Activated naive CD4-positive, alpha-beta T cell treated with anti-CD3 and anti-CD28 coated beads, Interleukin-2, amount 50 U/mL, for 24 hours (primary cell): ENCODE measurements around the gene DHX58.

Experiments
- H3K27ac Mint-ChIP-seq: one replicate; pipeline ENCODE4 v1.8.0; 2021; ENCODE audit warnings: mild to moderate bottlenecking, mixed read lengths
- H3K27me3 Mint-ChIP-seq: one replicate; pipeline ENCODE4 v1.8.0; 2021; ENCODE audit warnings: mixed read lengths
- H3K36me3 Mint-ChIP-seq: one replicate; pipeline ENCODE4 v1.8.0; 2021; ENCODE audit warnings: mixed read lengths
- H3K4me1 Mint-ChIP-seq: one replicate; pipeline ENCODE4 v1.8.0; 2021; ENCODE audit warnings: mixed read lengths
- H3K4me3 Mint-ChIP-seq: one replicate; pipeline ENCODE4 v1.8.0; 2021; ENCODE audit warnings: mild to moderate bottlenecking, mixed read lengths
- H3K9me3 Mint-ChIP-seq: one replicate; pipeline ENCODE4 v1.8.0; 2021; ENCODE audit warnings: mixed read lengths

The DHX58 gene

DNA sequence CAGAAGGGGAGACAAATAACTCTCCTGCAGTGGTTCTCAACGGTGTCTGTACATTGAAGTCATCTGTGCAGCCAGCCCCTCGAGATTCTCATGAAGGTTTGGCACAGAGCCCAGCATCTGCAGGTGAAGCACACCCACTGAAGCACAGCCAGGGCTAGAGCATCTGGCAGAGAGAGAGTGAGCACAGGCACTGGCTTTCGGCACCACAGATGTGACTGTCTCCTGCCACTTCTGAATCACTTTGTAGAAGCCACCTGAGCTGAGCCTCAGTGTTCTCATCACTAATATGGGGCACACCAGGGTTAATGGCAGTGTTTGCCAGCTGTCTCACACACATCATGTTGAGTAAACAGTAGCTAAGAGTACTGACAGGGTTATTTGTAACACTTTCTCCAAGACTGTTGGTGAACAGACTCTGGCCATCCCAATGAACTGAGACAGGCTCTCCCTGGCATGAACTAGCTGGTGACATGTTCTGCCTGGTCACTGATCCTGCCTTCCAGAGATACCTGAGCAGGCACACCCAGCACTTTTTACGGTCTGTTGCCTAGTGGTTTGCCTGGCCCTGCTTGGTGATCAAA lies 21.0 kb upstream of the DHX58 start:
- H3K27ac Mint-ChIP-seq, result peak overlapping the region; percentile 71
- peaks cover 8% of the 10 kb centered on the region for H3K36me3 Mint-ChIP-seq
- H3K4me3 Mint-ChIP-seq, result peak overlapping the region; percentile 12
- no peaks in the 10 kb centered on the region for H3K9me3 Mint-ChIP-seq
- H3K4me1 Mint-ChIP-seq, result peaks cover 66% of the 10 kb centered on the region
- no peaks in the 10 kb centered on the region for H3K27me3 Mint-ChIP-seq

DNA sequence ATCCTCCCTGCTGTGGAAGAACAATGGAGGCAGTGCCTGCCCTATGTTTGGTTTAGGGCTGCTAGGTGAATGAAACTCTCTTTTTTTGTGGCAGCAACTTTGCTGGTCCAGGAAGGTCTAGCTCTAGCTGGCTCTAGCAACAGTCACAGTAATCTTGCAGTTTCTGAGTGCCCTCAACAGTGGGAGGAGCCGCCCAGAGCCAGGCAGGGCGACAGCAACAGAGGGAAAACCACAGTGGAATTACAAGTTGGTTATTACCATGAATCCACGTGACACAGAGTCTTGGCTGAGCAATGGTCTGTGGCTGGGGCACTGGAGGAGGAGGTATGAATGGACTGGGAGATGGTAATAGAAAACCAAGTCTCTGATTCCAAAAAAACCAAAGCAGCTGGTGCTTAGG lies 20.4 kb upstream of the DHX58 start:
- Mint-ChIP-seq H3K4me1 (peaks cover 62% of the 10 kb centered on the region), H3K9me3 (no peaks in the 10 kb centered on the region), H3K27me3 (no peaks in the 10 kb centered on the region), H3K4me3 (peak overlapping the region; percentile 23), H3K36me3 (peaks cover 12% of the 10 kb centered on the region), H3K27ac (peak overlapping the region; percentile 71)

DNA sequence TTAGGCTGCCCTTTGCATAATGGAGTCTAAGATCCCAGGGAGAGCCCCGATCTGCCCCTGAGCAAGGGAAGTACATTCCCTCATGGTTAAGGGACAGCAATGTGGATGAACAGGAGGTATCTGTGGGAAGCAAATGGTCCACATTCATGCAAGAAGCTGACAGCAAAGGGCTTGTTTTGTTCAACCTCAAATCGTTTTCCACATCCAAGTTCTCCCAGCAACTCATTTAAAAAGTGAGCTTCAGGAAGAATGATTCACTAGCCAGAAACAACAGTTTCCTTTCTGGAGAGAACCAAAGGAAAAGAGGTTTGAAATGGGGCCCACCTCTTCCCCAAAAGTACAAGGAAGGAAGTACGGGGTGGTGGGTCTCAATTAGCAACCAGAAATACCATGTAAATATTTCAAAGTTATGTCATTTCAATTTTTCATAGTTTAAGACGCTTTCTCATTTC lies 19.5 kb upstream of the DHX58 start:
- H3K36me3 Mint-ChIP-seq, result peaks cover 15% of the 10 kb centered on the region
- H3K27ac Mint-ChIP-seq, result peak overlapping the region; percentile 46
- H3K27me3 Mint-ChIP-seq, result no peaks in the 10 kb centered on the region
- no peaks in the 10 kb centered on the region for H3K9me3 Mint-ChIP-seq
- H3K4me3 Mint-ChIP-seq, result no peak overlapping the region
- peaks cover 57% of the 10 kb centered on the region for H3K4me1 Mint-ChIP-seq

DNA sequence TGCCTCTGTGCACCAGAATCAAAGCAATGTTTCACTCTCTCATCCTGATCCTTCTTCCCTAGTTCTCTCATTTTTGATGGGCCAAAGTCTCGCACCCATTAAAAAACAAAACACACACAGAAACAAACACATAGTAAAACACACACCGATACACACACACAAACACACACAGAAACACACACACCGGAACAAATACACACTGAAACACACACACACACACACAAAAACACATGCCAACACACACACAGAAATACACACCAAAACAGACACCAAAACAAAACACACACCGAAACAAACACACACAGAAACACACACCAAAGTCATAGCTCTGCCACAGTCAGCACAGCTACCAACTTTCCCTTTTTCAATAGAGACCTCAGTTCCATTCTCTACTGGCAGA lies 18.7 kb upstream of the DHX58 start:
- Mint-ChIP-seq H3K4me1 (peaks cover 52% of the 10 kb centered on the region), H3K36me3 (peaks cover 17% of the 10 kb centered on the region), H3K4me3 (no peak overlapping the region), H3K27ac (peak overlapping the region; percentile 71), H3K27me3 (no peaks in the 10 kb centered on the region), H3K9me3 (no peaks in the 10 kb centered on the region)

DNA sequence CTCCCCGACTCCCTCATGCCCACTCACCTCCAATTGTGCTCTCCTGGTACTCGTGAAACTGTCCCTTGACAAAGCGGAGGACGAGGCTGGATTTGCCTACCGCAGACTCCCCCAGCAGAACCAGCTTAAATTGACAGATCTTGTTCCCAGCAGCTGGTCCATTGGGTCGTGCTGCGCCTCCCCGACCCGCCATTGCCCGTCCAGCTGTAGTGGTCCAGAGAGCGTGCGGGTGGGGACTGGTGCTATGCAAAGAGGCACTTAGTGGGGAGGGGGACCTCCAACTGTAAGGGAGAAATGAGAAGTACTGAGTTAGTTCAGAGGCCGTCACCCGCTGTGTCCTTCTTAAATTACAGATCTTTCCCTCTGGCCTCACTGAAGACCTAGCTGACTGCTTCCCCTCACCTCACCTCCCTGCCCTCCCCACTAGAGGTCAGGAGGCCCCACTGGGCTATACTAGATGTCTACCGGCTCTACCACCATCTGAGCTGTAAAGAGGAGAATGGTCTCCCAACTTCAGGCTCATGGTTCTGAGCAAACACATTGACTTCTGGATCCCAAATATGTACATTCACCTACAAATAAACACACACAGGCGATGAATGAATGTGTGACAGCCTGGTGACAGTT lies 17.9 kb upstream of the DHX58 start:
- Mint-ChIP-seq H3K27me3 (no peaks in the 10 kb centered on the region), H3K4me1 (peaks cover 44% of the 10 kb centered on the region), H3K27ac (peak overlapping the region; percentile 87), H3K9me3 (no peaks in the 10 kb centered on the region), H3K36me3 (peaks cover 15% of the 10 kb centered on the region), H3K4me3 (no peak overlapping the region)

DNA sequence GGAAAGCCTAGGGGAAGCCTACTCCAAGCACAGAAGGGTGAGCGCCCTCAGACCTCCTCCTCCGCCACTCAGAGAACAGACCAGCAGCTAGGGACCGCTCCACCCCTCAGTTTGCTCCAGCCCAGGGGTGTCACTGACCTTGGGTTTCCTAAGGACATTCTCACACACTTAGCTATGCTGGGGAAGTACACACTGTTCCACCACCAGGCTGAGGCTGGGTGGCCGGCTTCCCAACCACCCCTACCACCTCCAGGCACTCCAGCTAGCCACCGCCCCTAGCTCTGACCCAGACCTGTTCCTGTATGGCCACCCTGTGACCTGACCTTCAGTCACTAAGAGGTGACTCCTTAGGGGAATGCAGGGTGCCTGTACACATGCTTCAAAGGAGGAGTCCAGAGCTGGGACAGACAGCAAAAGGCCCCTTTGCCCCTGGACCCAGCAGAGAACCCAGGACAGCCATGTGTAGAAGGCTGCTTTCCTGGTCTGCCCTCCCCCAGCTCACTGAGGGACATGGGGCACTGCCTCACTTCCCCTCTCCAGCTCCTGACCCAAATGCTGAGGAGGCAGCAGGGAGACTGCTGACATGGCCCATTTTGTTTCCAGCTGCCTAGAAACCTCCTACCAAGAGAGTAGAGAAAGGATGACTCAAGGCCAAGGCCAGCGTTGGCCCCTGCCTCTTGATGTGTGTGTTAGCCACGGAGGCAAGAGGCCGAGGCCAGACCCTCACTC lies 16.8 kb upstream of the DHX58 start:
- Mint-ChIP-seq H3K36me3 (peaks cover 15% of the 10 kb centered on the region), H3K4me3 (no peak overlapping the region), H3K27ac (no peak overlapping the region), H3K9me3 (no peaks in the 10 kb centered on the region), H3K4me1 (peaks cover 36% of the 10 kb centered on the region), H3K27me3 (no peaks in the 10 kb centered on the region)

DNA sequence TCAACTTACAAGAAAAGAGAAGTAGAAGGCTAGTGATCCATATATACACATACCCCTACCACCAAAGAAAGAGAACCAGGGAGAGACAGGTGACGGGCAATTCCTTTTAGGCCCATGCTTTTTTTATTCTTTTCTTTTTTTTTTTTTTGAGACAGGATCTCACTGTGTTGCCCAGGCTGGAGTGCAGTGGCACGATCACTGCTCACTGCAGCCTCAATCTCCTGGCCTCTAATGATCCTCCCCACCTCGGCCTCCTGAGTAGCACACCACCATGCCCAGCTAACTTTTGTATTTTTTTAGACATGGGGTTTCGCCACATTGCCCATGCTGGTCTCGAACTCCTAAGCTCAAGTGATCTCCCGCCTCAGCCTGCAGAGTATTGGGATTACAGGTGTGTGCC lies 14.9 kb upstream of the DHX58 start:
- Mint-ChIP-seq H3K9me3 (no peaks in the 10 kb centered on the region), H3K4me3 (no peak overlapping the region), H3K27ac (no peak overlapping the region), H3K27me3 (no peaks in the 10 kb centered on the region), H3K36me3 (peaks cover 15% of the 10 kb centered on the region), H3K4me1 (peaks cover 17% of the 10 kb centered on the region)

DNA sequence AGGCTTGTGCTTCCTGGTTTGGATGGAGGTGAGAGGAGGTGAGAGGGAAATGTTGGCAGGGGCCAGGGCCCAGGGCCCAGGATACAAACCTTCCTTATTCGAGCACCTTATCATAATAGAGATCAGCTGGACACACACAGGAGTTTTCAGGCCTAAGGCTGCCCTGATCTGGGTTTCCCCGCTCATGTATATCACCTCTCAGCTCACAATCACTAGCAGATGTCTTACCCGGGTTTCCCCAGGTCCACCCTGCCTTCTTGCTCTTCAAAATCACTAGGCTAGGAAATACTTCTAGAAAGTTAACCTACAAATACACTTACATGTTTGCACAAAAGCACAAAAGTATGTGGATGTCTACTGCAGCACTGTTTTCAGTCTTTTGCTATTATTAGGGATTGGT lies 14.3 kb upstream of the DHX58 start:
- Mint-ChIP-seq H3K27me3 (no peaks in the 10 kb centered on the region), H3K27ac (peak overlapping the region; percentile 11), H3K4me3 (no peak overlapping the region), H3K36me3 (peaks cover 15% of the 10 kb centered on the region), H3K4me1 (peaks cover 11% of the 10 kb centered on the region), H3K9me3 (no peaks in the 10 kb centered on the region)

DNA sequence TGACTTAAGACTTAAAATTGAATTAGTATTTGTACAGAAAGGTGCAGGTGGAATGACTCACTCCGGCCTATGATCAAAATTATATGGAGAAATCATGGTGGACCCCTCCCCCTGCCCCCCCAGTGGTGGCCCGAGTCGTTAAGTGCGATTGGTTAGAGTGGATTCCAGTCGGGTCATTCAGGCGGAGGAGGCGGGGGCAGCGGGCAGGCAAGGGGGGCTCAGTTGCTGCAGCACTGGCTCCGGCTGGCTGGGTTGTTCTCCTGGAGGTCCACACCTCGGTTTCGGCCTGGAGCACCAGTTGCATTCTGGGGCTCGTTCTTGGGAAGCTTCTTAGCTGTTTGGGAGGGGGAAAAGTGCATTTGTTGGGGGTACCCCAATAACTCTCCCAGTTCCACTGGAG lies 13.1 kb upstream of the DHX58 start:
- Mint-ChIP-seq H3K27ac (no peak overlapping the region), H3K4me3 (no peak overlapping the region), H3K9me3 (no peaks in the 10 kb centered on the region), H3K27me3 (no peaks in the 10 kb centered on the region), H3K36me3 (peaks cover 11% of the 10 kb centered on the region), H3K4me1 (peaks cover 5% of the 10 kb centered on the region)

DNA sequence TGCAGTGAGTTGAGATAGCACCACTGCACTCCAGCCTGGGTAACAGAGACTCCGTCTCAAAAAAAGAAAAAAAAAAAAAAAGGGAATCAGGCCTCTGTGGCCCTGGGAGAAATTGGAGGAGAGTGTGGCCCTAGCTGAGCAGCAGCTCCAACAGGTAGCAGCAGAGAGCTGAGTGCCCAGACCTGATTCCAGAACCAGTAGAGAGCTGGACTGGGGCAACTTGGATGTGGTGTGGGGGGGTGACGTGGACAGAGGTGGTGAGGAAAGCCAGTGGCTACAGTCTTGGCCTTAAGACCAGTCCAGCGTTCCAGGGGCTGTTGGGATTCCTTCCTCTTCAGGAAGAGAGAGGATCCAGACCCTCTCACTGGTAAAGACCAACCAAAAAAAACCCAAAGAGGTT lies 11.7 kb upstream of the DHX58 start:
- H3K27me3 Mint-ChIP-seq, result no peaks in the 10 kb centered on the region
- no peaks in the 10 kb centered on the region for H3K9me3 Mint-ChIP-seq
- peaks cover 15% of the 10 kb centered on the region for H3K4me1 Mint-ChIP-seq
- H3K36me3 Mint-ChIP-seq, result peaks cover 11% of the 10 kb centered on the region
- no peak overlapping the region for H3K4me3 Mint-ChIP-seq
- no peak overlapping the region for H3K27ac Mint-ChIP-seq

DNA sequence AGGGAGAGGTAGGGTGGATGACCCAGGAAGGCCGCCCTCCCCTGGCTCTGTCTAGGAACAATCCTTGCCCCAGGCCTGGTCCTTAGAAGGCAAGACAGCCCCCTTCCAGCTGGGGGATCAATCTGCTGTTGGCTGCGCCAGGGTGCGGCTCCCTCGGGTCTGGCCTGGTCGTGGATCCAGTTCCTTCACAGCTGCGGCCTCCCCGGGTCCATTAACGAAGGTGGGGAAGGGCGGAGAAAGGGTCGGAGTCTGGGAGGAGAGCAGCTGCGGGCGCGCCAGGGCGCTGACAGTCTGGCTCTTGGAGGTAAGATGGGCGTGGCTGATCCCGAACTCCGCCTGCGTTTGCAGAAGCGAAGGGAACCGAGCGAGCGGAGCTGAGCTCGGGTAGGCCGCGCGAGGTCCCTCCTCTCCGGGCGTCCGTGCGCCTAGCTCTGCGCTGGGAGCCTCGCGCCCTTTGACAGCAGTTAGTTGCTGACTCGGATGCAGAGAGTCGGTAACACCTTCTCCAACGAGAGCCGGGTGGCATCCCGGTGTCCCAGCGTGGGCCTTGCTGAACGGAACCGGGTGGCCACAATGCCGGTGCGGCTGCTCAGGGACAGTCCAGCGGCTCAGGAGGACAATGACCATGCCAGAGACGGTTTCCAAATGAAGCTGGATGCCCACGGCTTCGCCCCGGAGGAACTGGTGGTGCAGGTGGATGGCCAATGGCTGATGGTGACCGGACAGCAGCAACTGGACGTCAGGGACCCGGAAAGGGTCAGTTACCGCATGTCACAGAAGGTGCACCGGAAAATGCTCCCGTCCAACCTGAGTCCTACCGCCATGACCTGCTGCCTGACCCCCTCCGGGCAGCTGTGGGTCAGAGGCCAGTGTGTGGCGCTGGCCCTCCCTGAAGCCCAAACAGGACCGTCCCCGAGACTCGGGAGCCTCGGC lies 10.1 kb upstream of the DHX58 start, which contains the start of gene HSPB9:
HSPB9 (plus strand) TSS at position 434 of the 933 bp plus-strand sequence; CDS start at position 481, 47 bp downstream.
- Mint-ChIP-seq H3K27me3 (no peaks in the 10 kb centered on the region), H3K9me3 (no peaks in the 10 kb centered on the region), H3K4me1 (peaks cover 21% of the 10 kb centered on the region), H3K36me3 (peaks cover 10% of the 10 kb centered on the region), H3K27ac (no peak within 1 kb of the TSS), H3K4me3 (peak within 1 kb of the TSS; percentile 66)

DNA sequence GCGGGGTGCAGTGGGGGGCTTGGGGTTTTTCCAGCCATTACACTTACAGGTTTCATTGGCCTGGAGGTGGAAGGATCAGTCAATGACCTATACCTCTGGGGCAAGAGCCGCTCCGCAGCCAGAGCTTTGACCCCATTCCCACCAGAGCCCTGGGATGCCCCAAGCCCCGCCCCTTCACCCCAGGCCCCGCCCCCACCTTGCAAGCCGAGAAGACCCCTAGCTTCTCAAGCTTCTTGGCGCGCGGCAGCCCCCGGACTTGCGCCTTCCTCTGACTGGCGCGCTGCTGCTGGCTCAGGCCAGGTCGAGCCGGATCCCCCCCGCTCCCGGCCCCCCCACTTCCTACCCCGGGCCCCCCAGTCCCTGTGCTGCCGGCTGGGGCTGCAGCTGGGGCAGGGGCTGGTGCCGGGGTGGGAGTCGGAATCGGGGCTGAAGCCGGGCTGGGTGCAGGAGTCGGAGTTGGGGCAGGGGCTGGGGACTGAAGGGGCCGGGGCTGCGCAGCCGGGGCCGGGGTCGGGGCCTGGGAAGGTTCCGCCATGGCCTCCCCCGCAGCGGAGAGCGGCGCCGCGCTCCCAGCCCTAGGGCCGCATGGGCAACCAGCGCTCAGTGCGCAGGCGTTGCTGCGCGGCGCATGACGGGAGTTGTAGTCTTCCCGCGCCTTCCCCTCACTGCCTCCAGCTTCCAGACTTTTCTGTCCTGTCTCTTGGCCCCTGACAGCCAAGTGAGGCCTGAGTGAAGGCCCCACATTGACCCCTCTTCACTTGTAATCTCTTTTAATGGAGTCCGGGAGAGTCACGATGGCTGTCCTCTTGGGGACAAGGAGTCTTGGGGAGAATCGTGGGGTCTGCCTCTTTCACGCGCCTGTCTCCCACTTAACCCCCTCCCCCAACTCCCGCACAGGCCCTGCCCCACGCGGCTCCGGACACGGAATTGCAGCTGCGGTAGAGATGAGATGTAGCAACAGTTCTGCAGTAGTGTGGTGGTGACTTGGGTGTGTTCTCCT lies 8.6 kb upstream of the DHX58 start, which contains the start of gene KAT2A:
KAT2A (minus strand) TSS at position 598 of the 1,000 bp plus-strand sequence; CDS start at position 535, 63 bp downstream.
- peak within 1 kb of the TSS; percentile 78 for H3K4me3 Mint-ChIP-seq
- no peaks in the 10 kb centered on the region for H3K9me3 Mint-ChIP-seq
- peak within 1 kb of the TSS; percentile 41 for H3K27ac Mint-ChIP-seq
- peaks cover 28% of the 10 kb centered on the region for H3K4me1 Mint-ChIP-seq
- H3K36me3 Mint-ChIP-seq, result peaks cover 11% of the 10 kb centered on the region
- H3K27me3 Mint-ChIP-seq, result no peaks in the 10 kb centered on the region

DNA sequence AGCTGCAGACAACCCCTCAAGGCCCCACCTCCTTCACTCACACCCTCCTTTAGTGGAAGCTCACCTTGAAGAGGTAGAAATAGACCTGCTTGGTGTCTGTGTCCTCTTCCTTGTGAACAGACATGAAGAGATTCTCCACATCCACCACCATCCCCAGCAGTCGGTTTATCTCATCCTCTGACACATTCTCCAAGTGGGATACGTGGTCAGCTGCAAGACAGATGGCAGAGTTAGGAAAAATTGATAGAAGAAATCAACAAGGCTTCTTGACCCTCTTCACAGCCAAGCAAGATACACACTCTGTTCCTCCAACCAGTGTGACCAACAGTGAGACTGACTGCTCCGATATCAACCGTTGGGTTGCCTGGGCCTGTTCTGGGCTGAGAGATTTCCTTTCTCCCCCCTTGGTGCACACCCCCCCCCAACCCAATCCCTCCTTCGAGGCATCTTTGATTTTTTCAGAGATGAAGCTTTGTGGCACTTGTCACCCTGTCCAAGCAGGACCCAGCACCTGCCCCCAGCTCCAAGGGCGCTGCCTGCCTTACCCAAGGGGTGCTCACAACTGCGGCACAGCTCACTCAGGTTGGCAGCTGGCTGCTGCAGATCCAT lies 7.8 kb upstream of the DHX58 start:
- H3K4me1 Mint-ChIP-seq, result peaks cover 35% of the 10 kb centered on the region
- H3K36me3 Mint-ChIP-seq, result peaks cover 13% of the 10 kb centered on the region
- no peaks in the 10 kb centered on the region for H3K27me3 Mint-ChIP-seq
- peak overlapping the region; percentile 78 for H3K4me3 Mint-ChIP-seq
- peak overlapping the region; percentile 24 for H3K27ac Mint-ChIP-seq
- H3K9me3 Mint-ChIP-seq, result no peaks in the 10 kb centered on the region

DNA sequence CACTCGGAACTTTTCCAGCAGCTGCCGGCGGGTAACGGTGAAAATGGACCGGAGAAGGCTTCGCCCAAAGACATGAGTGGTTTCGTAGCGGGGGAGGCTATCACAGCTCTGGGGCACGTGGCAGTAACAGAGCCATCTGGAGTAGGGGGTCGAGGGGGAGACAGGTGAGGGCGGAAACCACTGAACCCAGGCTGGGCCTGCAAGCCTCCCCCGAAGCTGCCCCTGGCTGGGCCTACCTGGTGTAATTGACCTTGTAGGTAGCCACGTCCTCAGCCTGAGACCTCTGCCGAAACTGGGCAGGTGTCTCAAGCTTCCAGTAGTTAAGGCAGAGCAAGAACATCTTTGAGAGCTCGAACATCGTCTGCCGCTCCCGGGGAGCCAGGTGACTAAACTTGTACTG lies 6.8 kb upstream of the DHX58 start:
- Mint-ChIP-seq H3K27ac (no peak overlapping the region), H3K4me1 (peaks cover 39% of the 10 kb centered on the region), H3K27me3 (no peaks in the 10 kb centered on the region), H3K9me3 (no peaks in the 10 kb centered on the region), H3K4me3 (no peak overlapping the region), H3K36me3 (peaks cover 13% of the 10 kb centered on the region)
